ENCODE data around the gene C2CD2L. TPM values are rescaled to one million over a fixed set of nuclear protein-coding genes. Genes with fewer than 3 reads are reported as not detected.

C2CD2L gene
- total RNA-seq, 1 experiment from 2014 or later, result 14.7 TPM

DNA sequence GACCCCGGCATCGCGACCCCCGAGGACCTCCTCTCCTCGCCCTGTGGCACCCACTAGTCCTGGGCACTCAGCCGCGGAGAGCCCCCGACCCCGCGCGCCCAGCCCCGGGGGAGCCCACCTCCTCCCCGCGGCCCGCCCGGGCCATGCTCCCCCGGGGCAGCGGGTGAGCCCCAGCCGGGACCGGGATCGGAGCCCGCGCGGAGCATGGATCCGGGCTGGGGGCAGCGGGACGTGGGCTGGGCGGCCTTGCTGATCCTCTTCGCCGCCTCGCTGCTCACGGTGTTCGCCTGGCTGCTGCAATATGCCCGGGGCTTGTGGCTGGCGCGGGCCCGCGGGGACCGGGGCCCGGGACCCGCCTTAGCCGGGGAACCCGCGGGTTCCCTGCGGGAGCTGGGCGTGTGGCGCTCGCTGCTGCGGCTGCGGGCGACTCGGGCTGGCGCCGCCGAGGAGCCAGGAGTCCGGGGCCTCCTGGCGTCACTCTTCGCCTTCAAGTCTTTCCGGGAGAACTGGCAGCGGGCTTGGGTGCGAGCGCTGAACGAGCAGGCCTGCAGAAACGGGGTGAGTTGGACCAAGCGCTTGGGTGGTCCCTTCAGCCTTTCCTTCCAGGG, 498 bp downstream of the C2CD2L start:
- H3K4me1 Mint-ChIP-seq (ENCODE audit: low read depth, unreplicated experiment), result peaks cover 25% of the 10 kb centered on the region
- ChIA-PET POLR2A (interaction anchor here (1.0 to 1.9 kb wide), 7 partner anchors 11 to 40 kb away, joined by 3 to 29 read pairs (median 13); partner anchors contain the start of genes HINFP, HMBS and VPS11), CTCF (interaction anchor here (0.6 to 1.8 kb wide), 7 partner anchors 13 to 98 kb away, joined by 3 to 10 read pairs (median 3); partner anchors contain the start of genes CBL, HINFP and VPS11)
- intact Hi-C loops (cut with micrococcal nuclease; ENCODE audit: unreplicated experiment), result loop anchor here (1.0 to 2.0 kb wide), 3 partner anchors 14 to 90 kb away; partner anchors contain the start of genes HINFP and HMBS
- peak in 1 of 2 experiments; percentile 52 for DNase-seq
- Histone ChIP-seq H3K9me3 (no peaks in the 10 kb centered on the region), H3K4me3 (ENCODE audit: low read depth, low read length) (peak overlapping the region; percentile 85), H3K27me3 (replicated peaks; ENCODE audit: control insufficient read depth, insufficient read depth, low read length) (no peaks in the 10 kb centered on the region), H3K4me1 (peaks cover 29% of the 10 kb centered on the region), H3K36me3 (ENCODE audit: control insufficient read depth, insufficient read depth, low read length) (0 out of 2 replicates have a peak, but pooled peaks cover 2% of the 10 kb centered on the region)
- H3K36me3 Mint-ChIP-seq (ENCODE audit: insufficient read depth, unreplicated experiment), result peaks cover 34% of the 10 kb centered on the region
- peak overlapping the region; percentile 79 for H3K4me3 Mint-ChIP-seq (ENCODE audit: unreplicated experiment)
- TF ChIP-seq, protein P1, sequence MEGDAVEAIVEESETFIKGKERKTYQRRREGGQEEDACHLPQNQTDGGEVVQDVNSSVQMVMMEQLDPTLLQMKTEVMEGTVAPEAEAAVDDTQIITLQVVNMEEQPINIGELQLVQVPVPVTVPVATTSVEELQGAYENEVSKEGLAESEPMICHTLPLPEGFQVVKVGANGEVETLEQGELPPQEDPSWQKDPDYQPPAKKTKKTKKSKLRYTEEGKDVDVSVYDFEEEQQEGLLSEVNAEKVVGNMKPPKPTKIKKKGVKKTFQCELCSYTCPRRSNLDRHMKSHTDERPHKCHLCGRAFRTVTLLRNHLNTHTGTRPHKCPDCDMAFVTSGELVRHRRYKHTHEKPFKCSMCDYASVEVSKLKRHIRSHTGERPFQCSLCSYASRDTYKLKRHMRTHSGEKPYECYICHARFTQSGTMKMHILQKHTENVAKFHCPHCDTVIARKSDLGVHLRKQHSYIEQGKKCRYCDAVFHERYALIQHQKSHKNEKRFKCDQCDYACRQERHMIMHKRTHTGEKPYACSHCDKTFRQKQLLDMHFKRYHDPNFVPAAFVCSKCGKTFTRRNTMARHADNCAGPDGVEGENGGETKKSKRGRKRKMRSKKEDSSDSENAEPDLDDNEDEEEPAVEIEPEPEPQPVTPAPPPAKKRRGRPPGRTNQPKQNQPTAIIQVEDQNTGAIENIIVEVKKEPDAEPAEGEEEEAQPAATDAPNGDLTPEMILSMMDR (IDR thresholded peaks at IDR 0.05; ENCODE audit: insufficient read depth in 1 of 2, low read depth in 1 of 2, low read length in 1 of 2, severe bottlenecking in 1 of 2, unreplicated experiment in 1 of 2), result no peak
- no peaks in the 10 kb centered on the region for H3K27me3 Mint-ChIP-seq (ENCODE audit: insufficient read depth, unreplicated experiment)
- H3K9me3 Mint-ChIP-seq (ENCODE audit: unreplicated experiment), result no peaks in the 10 kb centered on the region
- no TSS peak for BruUV-seq (replicated peaks)
- H3K27ac Mint-ChIP-seq (ENCODE audit: unreplicated experiment), result peak overlapping the region; percentile 27

DNA sequence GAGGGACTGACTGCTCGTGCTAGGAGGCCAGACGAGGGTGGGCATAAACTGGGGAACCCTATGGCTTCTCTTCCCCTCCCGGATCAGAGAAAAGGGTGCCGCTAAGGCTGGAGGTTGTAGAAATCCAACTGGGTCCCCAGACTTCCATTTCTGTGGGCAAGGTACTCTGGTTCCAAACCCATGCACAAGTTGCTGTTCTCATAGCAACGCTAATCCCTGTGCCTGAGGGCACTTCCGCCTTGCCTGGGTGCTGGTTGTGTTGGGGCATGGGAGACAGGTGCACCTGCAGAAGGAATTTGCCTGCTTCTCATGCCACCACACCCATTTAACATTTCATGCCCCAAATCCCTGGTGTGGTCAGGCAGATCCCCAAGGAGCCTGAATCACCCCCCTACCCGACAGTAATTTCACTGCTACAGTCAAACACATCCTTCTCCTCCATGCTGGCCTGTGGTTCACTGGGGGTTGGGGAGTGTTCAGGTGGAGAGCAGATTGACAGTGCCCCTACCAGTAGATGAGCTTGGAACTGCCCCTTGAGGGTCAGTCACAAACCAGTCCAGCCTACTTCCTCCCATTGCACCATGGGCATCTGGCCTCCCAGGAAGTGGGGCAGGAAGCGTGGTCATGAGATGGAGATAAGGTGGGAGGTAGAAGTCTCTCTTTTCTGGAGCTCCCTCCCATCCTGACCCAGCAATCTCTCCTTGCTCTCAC, 1.2 kb downstream of the C2CD2L start:
- intact Hi-C loops (cut with micrococcal nuclease; ENCODE audit: unreplicated experiment), result no loop called here
- ChIA-PET POLR2A (interaction anchor here (1.4 to 1.6 kb wide), 2 partner anchors 13 kb away, joined by 4 to 16 read pairs; partner anchors contain the start of gene HINFP), CTCF (interaction anchor here (0.6 to 1.8 kb wide), 3 partner anchors 82 to 98 kb away, joined by 3 to 4 read pairs (median 3); partner anchors contain the start of gene CBL)
- H3K4me3 ChIP-seq (ENCODE audit: low read depth, low read length), result peak overlapping the region; percentile 85
- H3K36me3 ChIP-seq (ENCODE audit: control insufficient read depth, insufficient read depth, low read length), result 0 out of 2 replicates have a peak, but pooled peaks cover 2% of the 10 kb centered on the region
- no TSS peak for BruUV-seq (replicated peaks)
- H3K27me3 ChIP-seq (replicated peaks; ENCODE audit: control insufficient read depth, insufficient read depth, low read length), result no peaks in the 10 kb centered on the region
- TF ChIP-seq, protein P1 (IDR thresholded peaks at IDR 0.05; ENCODE audit: insufficient read depth in 1 of 2, low read depth in 1 of 2, low read length in 1 of 2, severe bottlenecking in 1 of 2, unreplicated experiment in 1 of 2), result no peak
- H3K4me3 Mint-ChIP-seq (ENCODE audit: unreplicated experiment), result peak overlapping the region; percentile 79
- peak; percentile 77 to 79 for DNase-seq
- H3K4me1 ChIP-seq, result peaks cover 24% of the 10 kb centered on the region
- peaks cover 34% of the 10 kb centered on the region for H3K36me3 Mint-ChIP-seq (ENCODE audit: insufficient read depth, unreplicated experiment)
- H3K27me3 Mint-ChIP-seq (ENCODE audit: insufficient read depth, unreplicated experiment), result no peaks in the 10 kb centered on the region
- peaks cover 25% of the 10 kb centered on the region for H3K4me1 Mint-ChIP-seq (ENCODE audit: low read depth, unreplicated experiment)
- peak overlapping the region; percentile 27 for H3K27ac Mint-ChIP-seq (ENCODE audit: unreplicated experiment)
- H3K9me3 ChIP-seq, result no peaks in the 10 kb centered on the region
- H3K9me3 Mint-ChIP-seq (ENCODE audit: unreplicated experiment), result no peaks in the 10 kb centered on the region

- Mint-ChIP-seq H3K27ac (ENCODE audit: unreplicated experiment) (peak overlapping the region; percentile 27), H3K27me3 (ENCODE audit: insufficient read depth, unreplicated experiment) (no peaks in the 10 kb centered on the region), H3K9me3 (ENCODE audit: unreplicated experiment) (no peaks in the 10 kb centered on the region), H3K36me3 (ENCODE audit: insufficient read depth, unreplicated experiment) (peaks cover 34% of the 10 kb centered on the region), H3K4me3 (ENCODE audit: unreplicated experiment) (peak overlapping the region; percentile 79), H3K4me1 (ENCODE audit: low read depth, unreplicated experiment) (peaks cover 25% of the 10 kb centered on the region)
- intact Hi-C loops (cut with micrococcal nuclease; ENCODE audit: unreplicated experiment), result no loop called here
- ChIA-PET POLR2A (interaction anchor here (1.4 to 1.6 kb wide), 2 partner anchors 13 kb away, joined by 4 to 16 read pairs; partner anchors contain the start of gene HINFP), CTCF (interaction anchor here (1.1 kb wide), 1 partner anchor 97 kb away, joined by 3 read pairs; the partner anchor contains the start of gene CBL)
- no peak overlapping the region for H3K4me3 ChIP-seq (ENCODE audit: low read depth, low read length)
- no TSS peak for BruUV-seq (replicated peaks)
- no peak for DNase-seq
- TF ChIP-seq, protein P1 (IDR thresholded peaks at IDR 0.05; ENCODE audit: insufficient read depth in 1 of 2, low read depth in 1 of 2, low read length in 1 of 2, severe bottlenecking in 1 of 2, unreplicated experiment in 1 of 2), result no peak
- no peaks in the 10 kb centered on the region for H3K27me3 ChIP-seq (replicated peaks; ENCODE audit: control insufficient read depth, insufficient read depth, low read length)
- 0 out of 2 replicates have a peak, but pooled peaks cover 2% of the 10 kb centered on the region for H3K36me3 ChIP-seq (ENCODE audit: control insufficient read depth, insufficient read depth, low read length)
- H3K9me3 ChIP-seq, result no peaks in the 10 kb centered on the region
- H3K4me1 ChIP-seq, result peaks cover 21% of the 10 kb centered on the region
Observed at GRCh38 chr11:119108857-119109221, 1.7 kb downstream of the C2CD2L start.
